NCI-H2196 (cell line): ENCODE data around the gene SPART.
"Not testable (repeated sequence)": the region's sequence is repeated elsewhere in the genome, so short reads cannot be mapped to it uniquely, and the experiment has no call there.

Source experiments
- DNase-seq: peaks from one replicate; lab custom pipeline; 2025; ENCODE audit not compliant: unreplicated experiment; lab: John Stamatoyannopoulos, UW

SPART gene

DNA sequence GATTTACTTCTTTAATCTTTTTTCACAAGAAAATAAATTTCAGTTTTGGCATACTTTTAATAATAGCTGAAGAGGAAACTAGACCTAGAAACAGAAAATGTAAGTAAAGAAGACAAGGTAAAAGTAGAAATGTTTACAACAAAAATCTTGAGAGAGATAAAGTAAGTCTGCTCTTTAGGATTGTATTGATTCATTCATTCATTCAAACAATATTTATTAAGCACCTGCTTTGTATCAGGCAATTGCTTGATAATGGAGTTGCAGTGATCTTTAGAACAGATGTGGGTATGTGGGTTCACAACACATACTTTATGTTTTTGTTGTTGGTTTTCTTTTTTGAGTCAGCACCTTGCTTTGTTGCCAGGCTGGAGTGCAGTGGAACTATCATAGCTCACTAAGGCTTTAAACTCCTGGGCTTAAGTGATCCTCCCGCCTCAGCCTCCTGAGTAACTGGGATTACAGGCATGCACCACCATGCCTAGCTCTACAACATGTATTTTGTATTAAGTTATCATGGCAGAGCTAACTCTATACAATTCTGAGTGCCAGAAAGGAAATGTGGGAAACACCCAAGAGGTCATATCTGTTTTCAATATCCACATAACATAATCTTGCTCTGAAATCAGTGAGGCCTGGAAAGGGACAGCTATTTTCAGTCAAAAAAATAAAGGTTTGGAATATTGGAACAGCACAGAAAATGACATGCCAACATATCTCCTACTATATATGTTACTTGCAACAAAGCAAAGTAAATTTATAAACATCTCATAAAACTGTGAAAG, 8.8 kb upstream of the SPART start:
- no peak for DNase-seq

DNA sequence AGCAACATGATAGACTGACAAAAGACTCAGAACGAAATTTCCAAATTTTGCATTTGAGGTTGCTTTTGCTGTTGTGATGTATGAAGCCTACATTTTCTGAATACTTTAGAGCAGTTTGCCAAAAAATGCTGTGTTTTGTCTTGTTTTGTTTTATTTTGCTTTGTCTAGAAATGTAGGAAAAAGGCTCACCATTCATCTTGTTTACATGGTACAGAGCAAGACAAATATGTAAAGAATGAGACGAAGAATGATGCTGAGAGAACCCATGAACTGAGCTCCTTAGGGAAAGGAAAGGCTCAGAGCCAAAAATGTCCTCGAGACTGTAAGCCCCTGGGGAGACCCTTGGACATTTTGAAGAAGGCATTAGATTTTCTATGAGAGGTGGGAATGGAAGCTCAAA, 6.8 kb upstream of the SPART start:
- DNase-seq = no peak

DNA sequence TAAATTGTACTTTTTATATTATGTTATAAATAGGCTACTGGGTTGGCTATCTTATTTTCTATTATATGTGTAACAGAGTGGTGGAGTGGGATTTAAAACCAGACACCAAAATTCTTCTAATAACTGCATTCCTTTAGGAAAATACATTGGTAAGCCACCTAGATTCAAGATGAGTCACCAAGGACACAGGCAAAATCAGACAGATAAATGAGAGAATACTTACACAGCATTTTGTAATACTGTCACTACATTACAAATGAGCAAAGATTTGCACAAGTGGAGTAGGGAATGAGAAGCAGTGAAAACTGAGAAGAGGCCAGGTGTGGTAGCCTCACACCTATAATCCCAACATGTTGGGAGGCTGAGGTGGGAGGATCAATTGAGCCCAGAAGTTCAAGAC, 6.2 kb upstream of the SPART start:
- no peak for DNase-seq

DNA sequence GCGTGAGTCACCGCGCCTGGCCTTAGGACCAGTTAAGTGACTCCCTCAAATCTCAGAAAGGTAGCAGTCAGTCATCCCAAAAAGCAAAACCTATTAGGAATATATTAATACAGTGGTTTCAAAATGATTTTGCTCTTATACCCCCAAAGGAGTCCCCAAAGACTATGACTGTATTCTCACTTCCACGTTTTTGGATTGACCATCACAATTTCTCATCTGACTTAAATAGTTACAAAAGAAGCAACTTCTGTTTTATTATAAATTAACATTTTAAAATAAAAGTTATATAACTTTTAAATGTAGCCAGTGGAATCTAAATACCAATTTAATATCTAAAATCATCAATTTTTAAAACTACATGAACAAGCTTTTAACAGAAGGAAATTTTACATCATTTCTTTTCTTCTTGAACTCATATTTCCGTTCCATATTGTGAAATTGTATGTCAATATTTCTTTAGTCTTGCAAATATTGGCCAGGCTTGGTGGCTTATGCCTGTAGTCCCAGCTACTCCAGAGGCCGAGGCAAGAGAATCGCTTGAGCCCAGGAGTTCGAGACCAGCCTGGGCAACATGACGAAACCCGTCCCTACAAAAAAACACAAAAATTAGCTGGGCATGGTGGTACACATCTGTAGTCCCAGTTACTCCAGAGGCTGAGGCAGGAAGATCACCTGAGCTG, 1.5 kb upstream of the SPART start:
- DNase-seq = no peak

DNA sequence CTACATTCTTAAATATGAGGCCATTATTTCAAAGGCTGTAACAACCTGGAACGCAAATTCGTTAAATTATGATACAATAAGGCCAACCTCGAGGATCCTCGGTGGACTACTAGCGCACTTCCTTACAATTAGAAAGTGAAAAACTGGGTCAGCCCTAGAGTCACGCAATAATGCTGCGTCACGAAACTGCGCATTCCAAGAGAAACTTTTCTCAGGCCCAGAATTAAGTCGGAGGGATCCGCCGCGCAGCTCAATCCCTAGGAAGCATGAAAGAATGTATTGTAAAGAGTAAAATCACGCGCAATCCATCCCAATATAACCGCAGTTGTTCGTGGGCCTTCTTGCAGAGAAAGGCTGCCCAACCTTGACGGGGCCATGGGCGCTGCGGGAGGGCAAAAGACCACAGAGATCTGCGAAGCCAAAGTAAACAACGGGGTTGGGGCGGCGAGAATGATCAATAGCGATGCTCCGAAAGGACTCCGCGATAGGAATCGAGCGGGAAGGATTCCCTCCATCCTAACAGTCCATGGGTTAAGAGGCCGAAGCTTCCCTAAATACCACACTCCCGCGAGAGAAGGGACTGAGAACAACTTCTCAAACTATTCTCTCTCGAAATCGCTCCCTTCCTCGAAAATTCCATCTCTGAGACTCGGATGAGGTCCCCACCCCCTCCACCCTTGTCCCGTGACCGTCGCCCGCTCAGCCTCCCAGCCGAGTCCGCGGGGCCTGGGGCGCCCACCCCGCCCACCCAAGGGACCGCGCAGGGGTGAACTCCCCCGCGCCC, 564 bp downstream of the SPART start:
- no peak for DNase-seq

DNA sequence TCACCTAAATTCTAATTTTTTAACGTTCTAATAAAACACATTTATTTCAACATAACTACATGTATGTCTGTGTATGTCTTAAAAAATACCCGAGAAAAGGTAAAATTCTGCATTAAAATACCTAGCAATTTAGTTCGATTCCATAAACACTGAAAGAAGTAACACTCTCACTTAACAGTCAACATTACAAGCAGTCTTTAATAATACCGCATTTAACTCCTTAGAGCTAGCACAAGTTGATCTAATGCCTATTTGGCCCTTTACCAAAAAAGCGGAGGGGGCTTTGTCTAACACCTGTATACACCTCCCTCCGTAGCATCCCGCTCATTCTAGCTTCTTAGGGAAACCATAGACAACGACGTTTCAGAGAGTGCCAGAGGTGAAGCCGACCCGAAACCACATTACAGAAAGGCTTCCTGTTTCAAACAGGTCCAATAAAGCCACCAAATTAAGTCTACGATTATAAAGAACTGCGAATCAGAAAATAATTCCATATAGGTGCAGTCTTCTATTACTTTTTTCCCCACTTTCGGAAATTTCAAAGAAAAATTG, 1.2 kb downstream of the SPART start:
- no peak for DNase-seq

DNA sequence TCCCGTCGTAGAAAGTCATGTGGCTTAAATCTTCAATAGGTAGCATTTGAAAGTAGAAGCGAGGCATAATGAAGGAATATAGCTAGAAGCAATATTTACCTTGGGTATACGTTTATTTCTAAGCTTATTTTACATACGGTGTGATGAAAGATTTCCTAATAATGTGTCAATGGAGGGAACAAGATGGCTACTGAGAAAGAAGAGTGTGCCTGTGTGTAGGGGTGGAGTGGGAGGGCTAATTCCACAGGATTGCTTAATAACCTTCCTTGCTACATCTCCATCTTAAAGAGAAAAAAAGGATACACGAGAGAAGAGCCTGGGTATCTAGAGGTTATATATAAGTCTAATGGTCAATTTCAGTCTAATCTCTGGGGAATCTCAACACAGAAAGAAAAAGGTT, 2.0 kb downstream of the SPART start:
- DNase-seq = no peak

DNA sequence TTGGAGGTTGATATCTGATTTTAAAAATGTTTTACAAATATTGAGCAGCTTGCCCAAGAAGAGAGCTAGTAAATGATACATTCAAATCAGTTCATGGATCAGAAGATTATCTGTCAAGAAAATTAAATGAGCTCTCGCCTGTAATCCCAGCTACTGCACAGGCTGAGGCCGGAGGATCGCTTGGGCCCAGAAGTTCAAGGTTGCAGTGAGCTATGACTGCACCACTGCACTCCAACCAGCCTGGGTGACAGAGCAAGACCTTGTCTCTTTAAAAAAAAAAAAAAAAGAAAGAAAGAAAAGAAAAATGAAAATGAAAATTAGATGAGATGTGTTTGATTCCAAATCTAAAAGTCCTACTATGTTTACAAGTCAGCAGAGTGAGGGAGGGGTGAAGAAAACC, 2.4 kb downstream of the SPART start:
- no peak for DNase-seq

DNA sequence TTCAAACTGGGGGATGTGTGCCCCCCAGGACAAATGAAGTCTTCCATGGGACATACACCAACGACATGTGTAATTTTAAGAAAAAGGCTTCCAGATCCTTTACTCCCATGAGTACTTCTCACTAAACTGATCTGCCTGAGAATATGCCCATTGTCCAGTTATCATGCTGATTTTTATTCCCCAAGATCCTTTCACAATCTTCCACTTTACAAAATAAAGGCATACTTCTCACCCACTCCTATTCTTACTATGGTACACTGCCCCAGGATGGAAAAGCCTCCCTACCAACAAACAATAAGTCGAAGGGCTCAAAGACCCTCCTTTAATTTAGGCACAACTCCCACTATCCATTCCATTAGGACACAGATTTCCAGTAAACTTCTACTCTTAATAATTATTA, 3.5 kb downstream of the SPART start:
- DNase-seq = no peak

DNA sequence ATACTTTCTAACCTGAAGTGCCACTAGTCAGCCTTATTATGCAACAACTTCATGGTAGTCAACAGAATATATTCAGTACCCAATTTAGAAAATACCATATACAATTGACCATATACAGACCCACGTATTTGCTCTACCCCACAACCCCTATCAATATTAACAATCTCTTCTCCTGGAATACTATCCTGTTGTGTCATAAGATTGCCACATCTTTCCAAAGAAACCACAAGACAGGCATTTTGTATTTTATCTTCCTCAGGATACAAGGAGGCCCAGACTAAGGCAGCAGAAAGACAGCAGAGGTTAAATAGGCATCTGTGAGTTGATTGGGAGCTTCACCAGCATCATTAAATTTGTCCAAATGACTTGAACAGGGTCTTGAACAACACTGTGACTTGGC, 4.5 kb downstream of the SPART start:
- DNase-seq = no peak

DNA sequence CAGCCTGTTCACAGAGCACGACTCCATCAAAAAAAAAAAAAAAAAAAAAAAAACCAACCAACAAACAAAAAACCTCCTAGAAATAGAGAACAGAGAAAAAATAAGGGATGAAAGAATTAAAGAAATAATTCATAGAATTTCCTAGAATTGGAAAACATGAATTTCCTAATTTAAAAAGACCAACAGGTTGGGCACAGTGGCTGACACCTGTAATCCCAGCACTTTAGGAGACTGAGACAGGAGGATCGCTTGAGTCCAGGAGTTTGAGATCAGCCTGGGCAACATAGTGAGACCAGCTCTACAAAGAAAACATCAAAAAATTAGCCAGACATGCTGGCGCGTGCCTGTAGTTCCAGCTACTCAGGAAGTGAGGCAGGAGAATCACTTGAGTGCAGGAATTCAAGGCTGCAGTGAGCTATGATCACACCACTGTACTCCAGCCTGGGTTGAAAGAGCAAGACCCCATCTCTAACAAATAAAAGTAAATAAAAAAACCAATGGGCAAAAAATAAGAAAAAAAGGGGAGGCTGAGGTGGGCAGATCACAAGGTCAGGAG, 6.5 kb downstream of the SPART start:
- no peak for DNase-seq

DNA sequence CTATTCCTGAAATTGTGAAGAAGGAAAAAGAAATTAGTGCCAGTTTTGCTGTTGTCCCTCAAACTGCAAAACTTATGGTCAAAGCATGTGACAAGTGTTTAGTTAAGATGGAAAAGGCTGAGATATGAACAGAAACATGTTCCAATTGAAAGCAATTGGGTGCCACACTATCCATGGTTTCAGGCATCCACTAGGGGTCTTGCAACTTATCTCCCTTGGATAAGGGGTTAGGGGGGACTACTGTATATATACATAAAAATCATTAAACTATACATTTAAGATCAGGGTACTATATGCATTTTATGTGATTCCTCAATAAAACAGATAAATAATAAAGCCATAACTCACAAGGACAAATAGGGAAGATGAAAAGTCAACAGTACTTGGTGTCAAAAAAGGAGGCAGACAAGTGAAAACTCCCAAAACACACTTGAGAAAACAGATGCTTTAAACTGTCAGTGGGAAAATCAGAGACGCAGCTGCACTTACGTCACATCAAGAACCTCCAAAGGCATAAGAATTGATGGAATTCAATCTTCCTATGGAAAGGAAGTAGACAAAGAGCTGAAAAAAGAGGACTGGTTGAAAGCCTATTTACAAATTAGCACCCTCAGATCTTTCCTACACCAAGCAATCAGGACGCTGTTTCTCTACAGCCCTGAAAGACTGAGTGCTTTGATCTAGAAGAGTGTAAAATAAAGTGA, 8.1 kb downstream of the SPART start:
- no peak for DNase-seq

DNA sequence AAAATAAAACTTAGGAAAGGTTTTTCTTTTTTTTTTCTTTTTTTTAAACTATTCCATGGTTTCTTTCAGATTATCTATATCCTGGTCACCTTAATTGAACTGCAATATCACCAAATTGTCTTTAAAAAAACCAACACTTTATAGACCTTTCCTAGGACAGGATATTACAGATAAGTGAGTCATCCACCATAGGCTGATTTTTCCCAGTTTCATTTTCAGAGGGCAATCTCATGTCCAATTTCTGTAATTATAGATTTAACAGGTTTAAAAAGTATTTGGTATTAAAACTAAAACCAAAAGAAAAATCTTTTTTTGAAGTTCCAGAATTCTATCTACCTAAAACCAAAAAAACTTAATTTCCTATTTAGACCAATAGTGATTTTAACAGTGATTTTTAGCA, 13.2 kb downstream of the SPART start:
- no peak for DNase-seq

DNA sequence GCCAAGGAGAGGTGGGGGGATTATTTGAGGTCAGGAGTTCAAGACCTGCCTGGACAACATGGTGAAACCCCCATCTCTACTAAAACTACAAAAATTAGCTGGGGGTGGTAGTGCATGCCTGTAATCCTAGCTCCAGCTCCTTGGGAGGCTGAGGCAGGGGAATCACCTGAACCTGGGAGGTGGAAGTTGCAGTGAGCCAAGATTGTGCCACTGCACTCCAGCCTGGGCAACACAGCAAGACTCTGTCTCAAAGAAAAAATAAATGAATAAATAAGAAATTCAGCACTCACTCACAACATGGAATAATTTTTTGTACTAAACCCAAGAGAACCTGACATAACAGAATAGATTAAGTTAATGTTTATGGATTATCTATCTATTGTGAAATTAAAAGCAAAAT, 13.9 kb downstream of the SPART start:
- DNase-seq = not testable (repeated sequence)

DNA sequence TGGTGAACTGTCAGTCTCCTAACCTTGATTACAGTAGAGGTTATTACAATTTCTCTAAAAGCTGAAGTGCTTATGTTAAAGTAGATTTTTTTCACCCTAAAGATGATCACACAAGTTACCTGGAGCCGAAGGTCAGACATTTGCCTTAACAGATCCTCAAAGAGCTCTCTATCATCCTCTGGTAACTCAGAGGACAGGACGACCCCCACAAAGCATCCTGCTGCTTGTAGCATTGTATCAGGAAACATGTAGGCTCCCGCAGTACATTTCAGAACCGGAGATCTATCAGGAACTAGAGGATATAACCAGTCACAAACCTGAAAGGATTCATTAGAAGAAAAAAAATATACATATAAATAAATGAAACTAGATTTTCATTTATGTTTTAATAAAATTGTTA, 14.9 kb downstream of the SPART start:
- DNase-seq = no peak

DNA sequence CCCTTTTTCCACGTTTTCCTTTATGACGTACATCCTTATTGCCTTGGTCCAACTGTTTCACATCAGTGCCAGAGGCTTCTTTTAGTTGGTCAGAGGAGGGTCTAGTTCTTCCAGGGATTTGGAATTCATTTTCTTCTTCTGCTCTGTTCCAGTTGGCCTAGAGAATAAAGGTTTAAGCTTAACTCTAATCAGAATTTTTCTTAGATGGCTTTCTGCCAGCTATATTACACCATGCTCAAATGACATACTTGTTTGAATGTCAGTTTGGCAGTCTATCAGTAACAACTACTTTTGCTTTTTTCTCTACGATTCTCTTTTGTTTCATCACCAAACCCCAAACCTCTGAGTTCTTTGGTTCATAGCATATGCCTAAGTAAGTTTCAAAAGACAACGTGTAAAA, 16.8 kb downstream of the SPART start:
- DNase-seq = no peak

DNA sequence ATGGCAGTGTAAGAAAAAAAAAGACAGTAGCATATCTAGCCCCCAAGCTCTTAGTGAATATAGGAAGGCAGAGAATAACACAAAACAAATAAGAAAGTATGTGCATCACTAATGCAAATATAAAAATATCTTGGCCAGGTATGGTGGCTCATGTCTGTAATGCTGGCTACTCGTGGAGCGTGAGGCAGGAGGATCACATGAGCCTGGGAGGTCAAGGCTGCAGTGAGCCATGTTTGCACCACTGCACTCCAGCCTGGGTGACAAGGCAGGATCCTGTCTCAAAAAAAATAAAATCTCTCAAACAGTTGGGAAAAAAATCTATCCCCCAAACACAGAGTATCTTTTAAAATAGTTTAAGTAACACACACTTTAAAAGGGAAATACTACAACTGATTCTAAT, 17.4 kb downstream of the SPART start:
- DNase-seq = no peak

DNA sequence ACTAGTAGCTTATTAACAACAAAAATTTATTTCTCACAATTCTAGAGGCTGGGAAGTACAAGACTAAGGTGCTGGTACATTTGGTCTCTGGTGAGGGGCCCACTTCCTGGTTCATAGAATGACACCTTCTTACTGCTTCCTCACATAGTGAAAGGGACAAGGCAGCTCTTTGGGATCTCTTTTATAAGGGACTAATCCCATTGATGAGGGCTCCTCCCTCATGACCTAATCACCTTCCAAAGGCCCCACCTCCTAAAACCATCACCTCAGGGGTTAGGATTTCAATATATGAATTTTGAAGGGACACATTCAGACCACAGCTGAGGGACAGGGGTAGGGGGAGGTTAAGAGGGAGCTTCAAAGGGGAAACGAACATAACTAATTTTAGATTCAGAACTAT, 20.3 kb downstream of the SPART start:
- DNase-seq = no peak

DNA sequence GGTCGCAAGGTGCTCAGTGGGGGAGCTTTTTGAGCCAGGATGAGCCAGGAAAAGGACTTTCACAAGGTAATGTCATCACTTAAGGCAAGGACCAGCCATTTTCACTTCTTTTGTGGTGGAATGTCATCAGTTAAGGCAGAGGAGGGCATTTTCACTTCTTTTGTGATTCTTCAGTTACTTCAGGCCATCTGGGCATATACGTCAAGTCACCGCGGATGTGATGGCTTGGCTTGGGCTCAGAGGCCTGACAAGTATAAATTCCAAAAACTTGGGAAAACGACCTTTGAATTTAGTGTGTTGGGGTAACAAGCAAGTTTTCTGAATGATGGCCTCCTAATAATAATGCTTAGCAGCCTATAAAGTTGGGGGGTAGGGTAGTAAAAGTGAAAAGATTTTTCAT, 21.3 kb downstream of the SPART start:
- not testable (repeated sequence) for DNase-seq

DNA sequence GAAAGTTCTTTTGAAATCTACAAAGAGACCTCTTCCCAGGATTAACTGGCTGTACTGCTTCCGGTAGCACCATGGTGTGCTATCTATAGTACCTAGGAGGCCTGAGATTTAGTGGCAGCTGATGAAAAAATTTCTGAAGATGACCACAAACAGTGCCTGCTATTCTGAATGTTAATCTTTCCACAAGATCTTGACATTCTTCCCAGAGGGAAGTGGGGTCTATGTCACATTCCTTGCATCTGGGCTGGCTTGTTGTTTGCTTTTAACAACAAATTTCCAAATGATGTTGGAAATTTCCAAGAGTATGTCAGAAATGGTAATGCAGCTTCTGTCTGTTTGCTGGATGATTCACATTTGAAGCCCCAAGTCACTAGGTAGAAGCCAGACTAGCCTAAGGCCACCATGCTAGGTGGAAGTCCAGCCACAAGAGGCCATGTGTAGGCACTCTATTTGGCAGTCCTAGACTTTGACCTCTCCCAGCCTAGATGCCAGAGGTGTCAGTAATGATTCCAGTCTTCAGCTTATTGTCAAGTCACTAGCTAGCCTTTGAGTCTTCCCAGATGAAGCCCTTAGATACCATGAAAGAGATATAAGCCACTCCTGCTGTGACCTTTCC, 22.1 kb downstream of the SPART start:
- no peak for DNase-seq
